Hepatocyte (in vitro differentiated cells): ENCODE data around the gene SLC16A7. TPM values are rescaled to one million over a fixed set of nuclear protein-coding genes. Genes with fewer than 3 reads are reported as not detected.

Source experiments
- DNase-seq: peaks from one replicate; pipeline ENCODE4 v3.0.0-alpha.2; 2016; ENCODE audit warnings: low spot score
- H2AFZ ChIP-seq: fragments of 200-600 bp; sonication (generic); 2 replicates; pipeline ENCODE4 v1.6.0; 2016; ENCODE audit warnings: antibody characterized with exemption, mild to moderate bottlenecking
- H3K27ac ChIP-seq: fragments of 200-600 bp; sonication (generic); 2 replicates; pipeline ENCODE4 v1.5.1; 2016; ENCODE audit warnings: mild to moderate bottlenecking
- H3K27me3 ChIP-seq: fragments of 200-600 bp; sonication (generic); 2 replicates; pipeline ENCODE4 v1.6.1; 2016
- H3K36me3 ChIP-seq: fragments of 200-600 bp; sonication (generic); replicated peaks from 2 replicates; pipeline ENCODE4 v1.5.1; 2016; ENCODE audit warnings: low read depth; ENCODE audit not compliant: insufficient read depth
- H3K4me1 ChIP-seq: fragments of 200-600 bp; sonication (generic); 2 replicates; pipeline ENCODE4 v1.5.1; 2016; ENCODE audit warnings: mild to moderate bottlenecking, moderate library complexity; ENCODE audit not compliant: insufficient read depth
- H3K4me2 ChIP-seq: fragments of 200-600 bp; sonication (generic); 2 replicates; pipeline ENCODE4 v1.6.0; 2016
- H3K4me3 ChIP-seq: fragments of 200-600 bp; sonication (generic); 2 replicates; pipeline ENCODE4 v1.5.1; 2016; ENCODE audit warnings: mild to moderate bottlenecking
- H3K79me2 ChIP-seq: fragments of 200-600 bp; sonication (generic); 2 replicates; pipeline ENCODE4 v1.6.0; 2017; ENCODE audit warnings: mild to moderate bottlenecking
- H3K9me2 ChIP-seq: fragments of 200-600 bp; sonication (generic); replicated peaks from 2 replicates; pipeline ENCODE4 v1.6.0; 2017; ENCODE audit warnings: mild to moderate bottlenecking; ENCODE audit not compliant: insufficient read depth
- H3K9me3 ChIP-seq: fragments of 200-600 bp; sonication (generic); 2 replicates; pipeline ENCODE4 v1.5.1; 2016; ENCODE audit warnings: low read depth, mild to moderate bottlenecking
- H4K20me1 ChIP-seq: fragments of 200-600 bp; sonication (generic); 2 replicates; pipeline ENCODE4 v1.6.0; 2016; ENCODE audit warnings: mild to moderate bottlenecking; ENCODE audit not compliant: insufficient read depth, poor library complexity, severe bottlenecking
- CTCF ChIP-seq: fragments of 200-600 bp; sonication (generic); IDR thresholded peaks from 2 replicates; pipeline ENCODE4 v1.5.1; 2016; ENCODE audit warnings: antibody characterized with exemption, mild to moderate bottlenecking; ENCODE audit not compliant: poor library complexity
- EZH2 ChIP-seq: fragments of 200-600 bp; sonication (generic); IDR thresholded peaks from 2 replicates; pipeline ENCODE4 v1.6.1; 2016; ENCODE audit warnings: antibody characterized with exemption, mild to moderate bottlenecking, borderline replicate concordance
- EZH2phosphoT487 ChIP-seq: fragments of 200-600 bp; sonication (generic); IDR thresholded peaks from one replicate; pipeline ENCODE4 v1.6.1; 2018; ENCODE audit warnings: antibody characterized with exemption, mild to moderate bottlenecking, low read depth, moderate library complexity; ENCODE audit not compliant: unreplicated experiment, severe bottlenecking
- WGBS: methylation state at CpG from one replicate; pipeline ENCODE4 v1.1.6; 2016; ENCODE audit warnings: low lambda C conversion rate; ENCODE audit errors: missing lambda C conversion rate; 5-methylcytosine and 5-hydroxymethylcytosine counted together
- polyA plus RNA-seq: library from polyadenylated mRNA; unstranded; fragments of >200 nt; fragmentation: Nextera tagmentation; extraction: Ambion mirVana; gene quantifications from 2 replicates; pipeline ENCODE4 v1.2.1, GENCODE V29; 2016
- total RNA-seq: library from RNA; depleted of rRNA; stranded (reverse); fragments of >200 nt; gene quantifications from 2 replicates; pipeline ENCODE4 v1.2.3, GENCODE V29; 2014

Gene SLC16A7
- total and polyA plus RNA-seq, 2 experiments from 2014 or later, result 4.7 to 17.9 TPM

GRCh38 chr12:59715434-59715833 lies 119.6 kb downstream of the SLC16A7 start:
- DNase-seq, result no peak

GRCh38 chr12:59716043-59716442 lies 120.2 kb downstream of the SLC16A7 start:
- TF ChIP-seq CTCF (no peak), EZH2 (no peak)
- Histone ChIP-seq H4K20me1 (no peaks in the 10 kb centered on the region), H3K9me2 (no peaks in the 10 kb centered on the region), H2AFZ (no peak overlapping the region), H3K4me2 (no peak overlapping the region), H3K9me3 (no peaks in the 10 kb centered on the region), H3K4me3 (no peak overlapping the region), H3K36me3 (no peaks in the 10 kb centered on the region), H3K27ac (no peak overlapping the region), H3K4me1 (no peaks in the 10 kb centered on the region), H3K79me2 (no peaks in the 10 kb centered on the region), H3K27me3 (no peaks in the 10 kb centered on the region)
- DNase-seq, result no peak
- 95% methylated on average over 4 of the region's 4 CpGs for WGBS

More at GRCh38 chr12:59715434-59715833, 119.6 kb downstream of the SLC16A7 start:
- no peaks in the 10 kb centered on the region for H3K36me3 ChIP-seq
- no peaks in the 10 kb centered on the region for H3K9me2 ChIP-seq
- H3K27me3 ChIP-seq, result no peaks in the 10 kb centered on the region
- H3K79me2 ChIP-seq, result no peaks in the 10 kb centered on the region
- no peaks in the 10 kb centered on the region for H3K4me1 ChIP-seq
- 81% methylated on average over 2 of the region's 2 CpGs for WGBS
- H4K20me1 ChIP-seq, result no peaks in the 10 kb centered on the region
- H3K27ac ChIP-seq, result no peak overlapping the region
- no peak for TF ChIP-seq EZH2phosphoT487
- TF ChIP-seq CTCF, result no peak
- TF ChIP-seq EZH2, result no peak
- no peak overlapping the region for H3K4me2 ChIP-seq
- H2AFZ ChIP-seq, result no peak overlapping the region
- H3K9me3 ChIP-seq, result no peaks in the 10 kb centered on the region
- H3K4me3 ChIP-seq, result no peak overlapping the region

GRCh38 chr12:59717436-59717835 lies 121.6 kb downstream of the SLC16A7 start:
- Histone ChIP-seq H3K4me2 (no peak overlapping the region), H3K36me3 (no peaks in the 10 kb centered on the region), H3K27me3 (no peaks in the 10 kb centered on the region), H3K9me2 (no peaks in the 10 kb centered on the region), H3K27ac (no peak overlapping the region), H3K9me3 (no peaks in the 10 kb centered on the region), H3K4me1 (no peaks in the 10 kb centered on the region), H3K79me2 (no peaks in the 10 kb centered on the region), H2AFZ (no peak overlapping the region), H4K20me1 (no peaks in the 10 kb centered on the region), H3K4me3 (no peak overlapping the region)
- no peak for TF ChIP-seq EZH2
- no peak for TF ChIP-seq EZH2phosphoT487
- no peak for TF ChIP-seq CTCF
- 88% methylated on average over 2 of the region's 2 CpGs for WGBS
- no peak for DNase-seq

- Histone ChIP-seq H3K4me1 (no peaks in the 10 kb centered on the region), H3K27me3 (no peaks in the 10 kb centered on the region), H2AFZ (no peak overlapping the region), H3K4me2 (no peak overlapping the region), H3K9me2 (no peaks in the 10 kb centered on the region), H3K79me2 (no peaks in the 10 kb centered on the region), H3K27ac (no peak overlapping the region), H3K4me3 (no peak overlapping the region), H4K20me1 (no peaks in the 10 kb centered on the region), H3K36me3 (no peaks in the 10 kb centered on the region), H3K9me3 (no peaks in the 10 kb centered on the region)
- DNase-seq, result no peak
- 74% methylated on average over 2 of the region's 2 CpGs for WGBS
- TF ChIP-seq EZH2phosphoT487, result no peak
- TF ChIP-seq CTCF, result no peak
- TF ChIP-seq EZH2, result no peak
Observed at GRCh38 chr12:59719701-59720100, 123.9 kb downstream of the SLC16A7 start.
